ENCODE measurements around the gene TRMT112. TPM values are rescaled to one million over a fixed set of nuclear protein-coding genes. Genes with fewer than 3 reads are reported as not detected.

Gene TRMT112
- total RNA-seq, 6 experiments from 2014 or later = 246 to 269 (median 261) TPM

- peak; percentile 88 for DNase-seq
Observed at GRCh38 chr11:64284048-64284961, 33.1 kb downstream of the TRMT112 start, which contains the start of gene BAD. Gene BAD, minus strand, starts transcription at chr11:64284665. Its CDS starts 297 bp downstream, at chr11:64284368.

DNA sequence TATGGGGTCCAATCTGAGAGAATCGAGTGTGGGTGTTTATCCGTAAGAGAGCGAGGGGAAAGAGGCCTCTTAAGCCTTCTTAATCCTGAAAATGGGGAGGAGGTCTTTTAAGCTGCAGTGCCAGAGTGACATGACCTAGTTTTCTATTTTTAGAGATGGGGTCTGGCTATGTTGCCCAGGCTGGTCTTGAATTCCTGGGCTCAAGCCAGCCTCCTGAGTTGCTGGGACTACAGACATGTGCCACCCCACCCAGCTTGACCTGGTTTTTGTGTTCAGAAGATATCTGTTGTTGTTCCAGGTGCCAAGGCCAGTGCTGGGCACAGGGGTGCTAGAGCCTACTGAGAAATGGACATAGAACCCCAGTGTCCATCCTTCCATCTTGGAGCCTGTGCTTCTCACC lies 34.3 kb downstream of the TRMT112 start:
- Mint-ChIP-seq H3K4me1 (ENCODE audit: low read depth) (peaks cover 23% of the 10 kb centered on the region), H3K36me3 (ENCODE audit: low read depth) (peaks cover 13% of the 10 kb centered on the region), H3K27me3 (ENCODE audit: insufficient read depth) (peaks cover 5% of the 10 kb centered on the region), H3K27ac (no peak overlapping the region; the same call in 1 of the 2 replicates), H3K9me3 (no peaks in the 10 kb centered on the region), H3K4me3 (peak overlapping the region; percentile 88)
- DNase-seq = no peak
- TF ChIP-seq, protein P1, sequence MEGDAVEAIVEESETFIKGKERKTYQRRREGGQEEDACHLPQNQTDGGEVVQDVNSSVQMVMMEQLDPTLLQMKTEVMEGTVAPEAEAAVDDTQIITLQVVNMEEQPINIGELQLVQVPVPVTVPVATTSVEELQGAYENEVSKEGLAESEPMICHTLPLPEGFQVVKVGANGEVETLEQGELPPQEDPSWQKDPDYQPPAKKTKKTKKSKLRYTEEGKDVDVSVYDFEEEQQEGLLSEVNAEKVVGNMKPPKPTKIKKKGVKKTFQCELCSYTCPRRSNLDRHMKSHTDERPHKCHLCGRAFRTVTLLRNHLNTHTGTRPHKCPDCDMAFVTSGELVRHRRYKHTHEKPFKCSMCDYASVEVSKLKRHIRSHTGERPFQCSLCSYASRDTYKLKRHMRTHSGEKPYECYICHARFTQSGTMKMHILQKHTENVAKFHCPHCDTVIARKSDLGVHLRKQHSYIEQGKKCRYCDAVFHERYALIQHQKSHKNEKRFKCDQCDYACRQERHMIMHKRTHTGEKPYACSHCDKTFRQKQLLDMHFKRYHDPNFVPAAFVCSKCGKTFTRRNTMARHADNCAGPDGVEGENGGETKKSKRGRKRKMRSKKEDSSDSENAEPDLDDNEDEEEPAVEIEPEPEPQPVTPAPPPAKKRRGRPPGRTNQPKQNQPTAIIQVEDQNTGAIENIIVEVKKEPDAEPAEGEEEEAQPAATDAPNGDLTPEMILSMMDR (IDR thresholded peaks at IDR 0.05) = no peak

More at GRCh38 chr11:64284048-64284961, 33.1 kb downstream of the TRMT112 start, which contains the start of gene BAD:
- Mint-ChIP-seq H3K36me3 (ENCODE audit: low read depth) (peaks cover 7% of the 10 kb centered on the region), H3K27me3 (ENCODE audit: insufficient read depth) (peaks cover 5% of the 10 kb centered on the region), H3K4me3 (peak within 1 kb of the TSS; percentile 88), H3K4me1 (ENCODE audit: low read depth) (peaks cover 23% of the 10 kb centered on the region), H3K27ac (peak within 1 kb of the TSS; percentile 90), H3K9me3 (no peaks in the 10 kb centered on the region)
- TF ChIP-seq, protein P1 (IDR thresholded peaks at IDR 0.05) = no peak; the same call in 1 of the 2 replicates

GRCh38 chr11:64281957-64282770 lies 35.2 kb downstream of the TRMT112 start:
- Mint-ChIP-seq H3K36me3 (ENCODE audit: low read depth) (peaks cover 13% of the 10 kb centered on the region), H3K27ac (no peak overlapping the region), H3K4me3 (no peak overlapping the region), H3K27me3 (ENCODE audit: insufficient read depth) (peaks cover 5% of the 10 kb centered on the region), H3K9me3 (no peaks in the 10 kb centered on the region), H3K4me1 (ENCODE audit: low read depth) (peaks cover 23% of the 10 kb centered on the region)
- DNase-seq = no peak
- TF ChIP-seq, protein P1 (IDR thresholded peaks at IDR 0.05) = no peak

- Mint-ChIP-seq H3K27ac (no peak overlapping the region), H3K27me3 (ENCODE audit: insufficient read depth) (peaks cover 5% of the 10 kb centered on the region), H3K4me1 (ENCODE audit: low read depth) (peaks cover 14% of the 10 kb centered on the region), H3K4me3 (no peak overlapping the region), H3K9me3 (no peaks in the 10 kb centered on the region), H3K36me3 (ENCODE audit: low read depth) (peaks cover 13% of the 10 kb centered on the region)
- no peak for DNase-seq
- TF ChIP-seq, protein P1 (IDR thresholded peaks at IDR 0.05) = no peak
Observed at GRCh38 chr11:64278576-64279190, 38.7 kb downstream of the TRMT112 start.

All from HFFc6 (cell line).